NCI-H1417 (cell line): ENCODE data around the gene KLF14.
"Not testable (repeated sequence)": the region's sequence is repeated elsewhere in the genome, so short reads cannot be mapped to it uniquely, and the experiment has no call there.

ENCODE experiments used
- DNase-seq, 3 experiments: peaks; one replicate each; lab custom pipeline; 2025; lab: John Stamatoyannopoulos, UW

The KLF14 gene

DNA sequence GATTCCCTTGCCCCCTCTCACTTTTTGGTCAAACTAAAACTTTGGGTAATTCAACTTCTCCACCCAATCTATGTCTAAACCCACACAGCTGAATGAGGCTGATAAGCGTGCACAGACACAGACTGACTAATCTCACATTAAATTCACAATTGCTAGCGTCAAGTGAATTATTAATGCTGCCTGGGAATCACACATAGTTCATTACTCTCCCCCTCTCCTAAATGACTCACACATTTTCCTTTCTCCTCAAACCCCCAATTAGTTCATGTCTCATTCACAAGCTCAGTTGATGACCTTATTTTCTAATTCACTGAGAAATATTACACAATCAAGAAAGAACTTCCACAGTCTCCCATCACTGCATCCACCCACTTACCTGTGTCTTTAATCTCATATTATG lies 14.5 kb downstream of the KLF14 start:
- peak in 1 of 3 experiments; percentile 16 for DNase-seq

- DNase-seq, result no peak
These were observed 21.6 kb downstream of the KLF14 start for GRCh38 chr7:130712416-130712815.

DNA sequence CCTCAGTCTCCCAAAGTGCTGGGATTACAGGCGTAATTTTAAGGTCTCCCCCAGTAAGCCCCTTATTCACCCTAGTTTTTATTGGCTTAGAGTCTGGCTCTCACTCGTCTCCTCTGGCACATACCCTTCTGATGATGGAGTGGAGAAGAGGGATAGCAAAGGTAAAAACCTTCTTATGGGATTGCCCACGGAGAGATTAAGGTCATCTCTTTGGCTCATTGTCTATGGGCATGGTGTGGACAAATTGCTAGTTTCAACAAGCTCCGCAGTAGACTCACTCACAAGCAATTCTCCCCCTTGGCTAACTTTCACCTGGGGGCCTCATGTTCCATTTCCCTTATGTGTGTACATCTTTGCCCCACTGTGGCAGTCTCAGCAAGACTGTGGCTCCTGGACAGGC lies 25.2 kb downstream of the KLF14 start:
- no peak for DNase-seq

DNA sequence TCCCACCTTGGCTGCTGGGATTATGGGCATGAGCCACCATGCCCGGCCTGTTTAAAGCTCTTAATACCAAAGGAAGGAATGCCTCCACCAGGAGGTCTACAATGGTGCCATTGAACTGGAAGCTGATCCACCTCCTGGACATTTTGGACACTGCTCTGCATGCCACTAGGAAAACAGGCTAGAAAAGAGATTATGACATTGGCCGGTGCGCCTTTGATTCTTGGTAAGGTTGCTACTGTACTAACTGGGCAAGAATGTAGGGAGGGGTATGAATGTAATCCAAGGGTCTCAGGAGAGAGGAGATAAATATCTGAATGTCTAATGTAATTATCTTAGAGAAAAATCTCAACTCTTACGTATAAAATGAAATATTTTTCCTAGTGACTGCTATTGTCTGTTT lies 26.0 kb downstream of the KLF14 start:
- no peak for DNase-seq

- DNase-seq, result no peak
These were observed 30.2 kb downstream of the KLF14 start for GRCh38 chr7:130703851-130704250.

- no peak for DNase-seq
These were observed 32.4 kb downstream of the KLF14 start for GRCh38 chr7:130701650-130702049.

DNA sequence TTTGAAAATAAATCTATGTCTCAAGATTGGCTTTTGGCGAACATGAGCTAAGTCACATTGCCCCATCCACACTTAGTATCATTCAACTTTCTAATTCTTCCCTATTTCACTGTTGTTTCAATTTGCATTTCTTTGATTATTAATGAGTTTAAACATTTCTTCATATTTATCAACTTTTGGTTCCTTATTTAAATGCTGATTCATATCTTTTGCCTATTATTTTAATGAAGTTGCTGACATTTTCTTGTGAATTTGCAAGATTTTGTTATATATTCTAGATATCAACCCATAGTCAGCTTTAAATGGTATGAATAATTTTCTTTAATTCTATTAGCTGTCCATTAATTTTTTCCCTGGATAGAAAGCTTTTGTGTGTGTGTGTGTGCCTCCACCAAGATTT lies 33.2 kb downstream of the KLF14 start:
- DNase-seq, result no peak

DNA sequence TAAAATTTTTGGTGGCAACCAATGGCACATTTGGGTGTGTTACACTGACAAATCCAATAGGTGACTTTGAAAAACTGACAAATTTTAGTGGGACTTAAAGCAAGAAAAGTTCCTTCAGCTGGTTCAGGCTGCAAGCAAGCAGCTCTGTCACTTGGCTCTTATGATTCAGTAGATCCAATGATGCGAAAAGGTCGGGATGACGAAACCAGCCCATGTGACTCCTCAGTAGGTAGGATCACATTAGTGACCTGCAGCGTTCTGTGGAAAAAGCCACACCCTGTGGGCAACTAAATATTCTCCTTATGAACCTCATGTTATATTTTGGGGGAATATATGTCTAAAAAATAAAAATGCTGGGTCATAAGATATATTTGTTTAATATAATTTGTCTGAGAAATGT lies 34.3 kb downstream of the KLF14 start:
- no peak for DNase-seq

GRCh38 chr7:130697820-130698219 lies 36.2 kb downstream of the KLF14 start:
- no peak for DNase-seq

DNA sequence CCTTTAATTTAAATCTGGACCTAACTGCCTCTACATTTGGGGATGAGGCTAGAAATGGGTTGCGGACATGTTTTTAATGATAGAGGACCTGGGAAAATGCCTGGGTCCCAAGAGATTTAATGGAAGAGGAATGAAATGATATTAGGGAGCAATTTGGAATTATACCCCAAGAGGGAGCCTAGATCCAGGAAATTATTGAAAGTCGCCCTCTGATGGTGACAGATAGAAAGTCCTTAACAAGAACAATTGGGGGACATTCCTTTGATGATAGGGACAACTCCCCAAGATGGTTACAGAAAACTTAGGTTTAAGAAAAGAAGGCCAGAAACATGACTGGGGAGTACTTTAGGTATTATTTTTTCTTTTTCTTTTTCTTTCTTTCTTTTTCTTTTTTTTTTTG lies 38.2 kb downstream of the KLF14 start:
- peak; percentile 5 to 61 (median 25) for DNase-seq

GRCh38 chr7:130692396-130692795 lies 41.6 kb downstream of the KLF14 start:
- DNase-seq, result not testable (repeated sequence)

DNA sequence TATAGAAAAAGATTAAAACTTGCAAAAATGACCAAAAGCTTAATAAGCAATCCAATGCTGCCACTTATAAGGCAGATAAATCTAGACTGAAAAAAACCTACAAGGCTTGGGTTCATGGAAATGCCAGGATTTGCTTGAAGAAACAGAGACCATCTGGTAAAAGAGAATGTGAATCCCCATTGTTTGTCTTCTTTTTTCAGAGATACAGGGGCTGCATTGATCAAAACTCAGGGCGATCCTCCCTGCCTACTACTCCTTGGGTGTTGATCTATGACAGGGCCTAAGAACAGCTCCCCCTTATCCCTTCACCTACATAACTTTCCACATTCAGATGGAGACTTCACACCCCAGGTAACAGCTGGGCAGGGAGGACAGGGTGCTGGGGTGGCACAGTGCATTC lies 44.3 kb downstream of the KLF14 start:
- DNase-seq, result no peak

DNA sequence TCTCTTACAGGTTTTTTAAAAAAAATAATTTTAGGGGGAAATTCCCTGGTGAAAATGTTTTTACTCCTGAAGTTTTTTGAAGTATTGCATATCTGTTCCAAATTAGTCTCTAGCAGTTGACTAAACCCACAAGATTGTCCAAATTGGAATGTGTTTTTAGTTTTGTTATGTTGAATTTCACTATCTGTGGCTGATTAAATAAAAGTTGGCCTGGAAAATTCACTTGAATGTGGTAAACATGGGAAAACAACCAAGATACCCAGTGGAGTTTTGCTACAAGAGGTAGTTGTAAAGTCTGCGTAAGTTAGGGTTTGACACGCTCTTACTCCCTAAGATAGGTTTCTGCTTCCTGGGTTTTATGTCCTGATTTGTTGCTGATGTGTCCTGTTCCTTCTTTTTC lies 51.0 kb downstream of the KLF14 start:
- no peak for DNase-seq
